H1 (cell line): Measurements from ENCODE around the gene RNU7-1. TPM values are rescaled to one million over a fixed set of nuclear protein-coding genes. Genes with fewer than 3 reads are reported as not detected.

Source experiments
- CTCF ChIA-PET: fragments of 300-600 bp; sonication (Branson Sonifier 250); formaldehyde crosslinking; loops from one replicate; lab custom pipeline; 2021; ENCODE audit not compliant: partially characterized antibody; lab: Charles Lee
- POLR2A ChIA-PET: fragments of 300-600 bp; sonication (Branson Sonifier 250); formaldehyde crosslinking; loops from one replicate; lab custom pipeline; 2021; ENCODE audit warnings: inconsistent platforms; ENCODE audit not compliant: partially characterized antibody; lab: Charles Lee
- DNase-seq, 2 experiments: peaks; one replicate each; pipeline versions ENCODE4 v3.0.0 to v3.0.0-alpha.2; 2010 to 2022; ENCODE audit warnings: low spot score in 2 of 2, low read depth in 1 of 2, mixed read lengths in 1 of 2
- FAIRE-seq: peaks from 2 replicates; lab custom pipeline; 2011; peaks lifted over from hg19 to GRCh38; lab: Jason Lieb, UNC
- H2AFZ ChIP-seq: 2 replicates; pipeline ENCODE4 v1.8.1; 2012; ENCODE audit warnings: low read length, inconsistent platforms
- H2AK5ac ChIP-seq: 2 replicates; pipeline ENCODE4 v1.6.1; 2013; ENCODE audit warnings: low read depth, low read length
- H2BK120ac ChIP-seq: replicated peaks from 2 replicates; pipeline ENCODE3; 2013; ENCODE audit warnings: low read depth, low read length, inconsistent platforms
- H2BK12ac ChIP-seq: 2 replicates; pipeline ENCODE4 v1.6.1; 2013; ENCODE audit warnings: low read depth, low read length
- H2BK15ac ChIP-seq: 2 replicates; pipeline ENCODE4 v1.6.1; 2013; ENCODE audit warnings: low read length
- H2BK20ac ChIP-seq: 2 replicates; pipeline ENCODE4 v1.6.1; 2013; ENCODE audit warnings: low read length
- H2BK5ac ChIP-seq: 2 replicates; pipeline ENCODE4 v1.6.1; 2013; ENCODE audit warnings: low read depth, low read length
- H3K14ac ChIP-seq: 2 replicates; pipeline ENCODE4 v1.6.1; 2013; ENCODE audit warnings: inconsistent platforms; ENCODE audit not compliant: insufficient read length
- H3K18ac ChIP-seq: 2 replicates; pipeline ENCODE4 v1.6.1; 2013; ENCODE audit warnings: low read length; ENCODE audit errors: extremely low read depth
- H3K23ac ChIP-seq: 2 replicates; pipeline ENCODE4 v1.6.1; 2013; ENCODE audit warnings: inconsistent platforms; ENCODE audit not compliant: insufficient read length
- H3K23me2 ChIP-seq: 2 replicates; pipeline ENCODE4 v1.6.1; 2013; ENCODE audit warnings: low read depth, low read length
- H3K27ac ChIP-seq: 2 replicates; pipeline ENCODE4 v1.6.1; 2011; ENCODE audit warnings: low read depth, low read length, inconsistent platforms
- H3K27me3 ChIP-seq, 4 experiments: replicated peaks in 1 of 4; 1 replicate in 1 of 4; 2 replicates in 3 of 4; pipeline versions ENCODE4 v1.6.1 to v1.8.1; 2011 to 2013; ENCODE audit warnings: low read length in 3 of 4, mild to moderate bottlenecking in 3 of 4, inconsistent platforms in 2 of 4, mixed read lengths in 2 of 4, moderate library complexity in 1 of 4; ENCODE audit not compliant: control insufficient read depth in 3 of 4, insufficient read depth in 3 of 4; ENCODE audit errors: extremely low read depth in 1 of 4
- H3K36me3 ChIP-seq, 4 experiments: 2 replicates each; pipeline versions ENCODE4 v1.6.1 to v1.8.1; 2011 to 2013; ENCODE audit warnings: mild to moderate bottlenecking in 4 of 4, low read length in 3 of 4, moderate library complexity in 2 of 4, control low read depth in 1 of 4, inconsistent platforms in 1 of 4; ENCODE audit not compliant: insufficient read depth in 4 of 4, control insufficient read depth in 2 of 4
- H3K4ac ChIP-seq: replicated peaks from 2 replicates; pipeline ENCODE3; 2013; ENCODE audit warnings: low read length, low read depth, mixed read lengths, inconsistent platforms; ENCODE audit not compliant: insufficient read length
- H3K4me1 ChIP-seq, 4 experiments: replicated peaks in 1 of 4; 1 replicate in 1 of 4; 2 replicates in 3 of 4; pipeline versions ENCODE4 v1.6.1 to v1.8.1; 2011 to 2013; ENCODE audit warnings: low read length in 3 of 4, inconsistent platforms in 2 of 4, mixed read lengths in 1 of 4; ENCODE audit not compliant: insufficient read depth in 4 of 4, control insufficient read depth in 3 of 4
- H3K4me2 ChIP-seq, 2 experiments: 2 replicates each; pipeline versions ENCODE4 v1.6.1 to v1.8.1; 2011 to 2013; ENCODE audit warnings: low read depth in 2 of 2, low read length in 2 of 2, control low read depth in 1 of 2, inconsistent platforms in 1 of 2, mild to moderate bottlenecking in 1 of 2; ENCODE audit not compliant: insufficient read depth in 1 of 2
- H3K4me3 ChIP-seq, 4 experiments: fragments of 200-600, 300-600 bp in 1 of 4; sonication (generic), shearing (Covaris generic), sonication (Bioruptor Twin) in 1 of 4; 2 replicates each; pipeline versions ENCODE4 v1.5.1 to v1.8.1; 2011 to 2016; ENCODE audit warnings: low read length in 4 of 4, low read depth in 3 of 4, control low read depth in 2 of 4, inconsistent platforms in 2 of 4, mild to moderate bottlenecking in 2 of 4, mixed read lengths in 1 of 4, moderate library complexity in 1 of 4; ENCODE audit not compliant: insufficient read depth in 2 of 4; ENCODE audit errors: extremely low read depth in 1 of 4
- H3K56ac ChIP-seq: replicated peaks from 2 replicates; pipeline ENCODE3; 2013; ENCODE audit warnings: low read depth, mild to moderate bottlenecking, mixed read lengths, low read length, inconsistent platforms; ENCODE audit not compliant: insufficient read length
- H3K79me1 ChIP-seq: 2 replicates; pipeline ENCODE4 v1.6.1; 2013; ENCODE audit warnings: low read depth, low read length, control low read depth
- H3K79me2 ChIP-seq, 2 experiments: 2 replicates each; pipeline versions ENCODE4 v1.6.1 to v1.8.1; 2012 to 2013; ENCODE audit warnings: low read length in 2 of 2, mild to moderate bottlenecking in 2 of 2, inconsistent platforms in 1 of 2; ENCODE audit not compliant: insufficient read depth in 2 of 2, control insufficient read depth in 1 of 2
- H3K9ac ChIP-seq, 4 experiments: replicated peaks in 1 of 4; 1 replicate in 1 of 4; 2 replicates in 3 of 4; pipeline versions ENCODE4 v1.6.1 to v1.8.1; 2011 to 2013; ENCODE audit warnings: low read depth in 3 of 4, low read length in 3 of 4, control low read depth in 2 of 4, mild to moderate bottlenecking in 2 of 4, moderate library complexity in 2 of 4, inconsistent platforms in 1 of 4; ENCODE audit errors: extremely low read depth in 1 of 4
- H3K9me3 ChIP-seq, 2 experiments: 2 replicates each; pipeline versions ENCODE4 v1.6.1 to v1.8.1; 2012 to 2013; ENCODE audit warnings: mild to moderate bottlenecking in 2 of 2, moderate library complexity in 2 of 2, control low read depth in 1 of 2, inconsistent platforms in 1 of 2, low read depth in 1 of 2, low read length in 1 of 2, mixed read lengths in 1 of 2; ENCODE audit not compliant: insufficient read depth in 2 of 2
- H4K20me1 ChIP-seq, 2 experiments: replicated peaks in 1 of 2; 2 replicates each; pipeline versions ENCODE3 to v1.8.1; 2011 to 2013; ENCODE audit warnings: inconsistent platforms in 2 of 2, low read length in 2 of 2, mild to moderate bottlenecking in 1 of 2; ENCODE audit not compliant: insufficient read depth in 2 of 2, control insufficient read depth in 1 of 2
- H4K5ac ChIP-seq: 2 replicates; pipeline ENCODE4 v1.6.1; 2013; ENCODE audit warnings: low read length, low read depth, mixed read lengths, inconsistent platforms; ENCODE audit not compliant: insufficient read length
- H4K8ac ChIP-seq: 2 replicates; pipeline ENCODE4 v1.8.0; 2013; ENCODE audit warnings: mild to moderate bottlenecking, moderate library complexity, low read length, inconsistent platforms; ENCODE audit not compliant: insufficient read depth; ENCODE audit errors: extremely low read depth
- H4K91ac ChIP-seq: replicated peaks from 2 replicates; pipeline ENCODE3; 2013; ENCODE audit warnings: low read length, mixed read lengths, inconsistent platforms; ENCODE audit not compliant: insufficient read length
- KDM5A ChIP-seq: fragments of 200-600 bp; IDR thresholded peaks from 2 replicates; pipeline ENCODE4 v1.7.1; 2012; ENCODE audit warnings: mild to moderate bottlenecking, low read length, inconsistent platforms, mixed read lengths
- WGBS, 2 experiments: shearing (Covaris generic) in 1 of 2; methylation state at CpG; one replicate each; pipeline versions ENCODE4 v1.1.6 to v1.1.7; 2013 to 2015; ENCODE audit warnings: low lambda C conversion rate in 2 of 2, mixed read lengths in 2 of 2, inconsistent platforms in 1 of 2, low coverage in 1 of 2, missing lambda C conversion rate in 1 of 2; ENCODE audit not compliant: insufficient replicate concordance in 2 of 2, insufficient coverage in 1 of 2, insufficient read length in 1 of 2; ENCODE audit errors: extremely low coverage in 1 of 2, missing lambda C conversion rate in 1 of 2; 5-methylcytosine and 5-hydroxymethylcytosine counted together
- polyA plus RNA-seq, 7 experiments: library from polyadenylated mRNA; depleted of rRNA in 3 of 7; stranded (reverse) in 5 of 7; unstranded in 2 of 7; fragments of >200 nt in 5 of 7; fragments of 200-250 nt in 2 of 7; gene quantifications; 1 replicate in 5 of 7; 2 replicates in 1 of 7; 4 replicates in 1 of 7; pipeline versions ENCODE4 v1.2.1 to v1.2.3, GENCODE V29; 2011 to 2013; ENCODE audit warnings: missing spikeins in 2 of 7, mixed read lengths in 2 of 7
- total RNA-seq: library from RNA; stranded (reverse); fragmentation: NEBNext Ultra II Directional; extraction: Animal tissue kit (Norgen Biotek cat#: 25700); gene quantifications from 2 replicates; pipeline ENCODE4 v1.2.1, GENCODE V29; 2021

RNU7-1 gene
- total and polyA plus RNA-seq, 2 of the 8 experiments (the other 6 are each of a cell fraction or from before 2014, with no cell fraction given) = not detected

DNA sequence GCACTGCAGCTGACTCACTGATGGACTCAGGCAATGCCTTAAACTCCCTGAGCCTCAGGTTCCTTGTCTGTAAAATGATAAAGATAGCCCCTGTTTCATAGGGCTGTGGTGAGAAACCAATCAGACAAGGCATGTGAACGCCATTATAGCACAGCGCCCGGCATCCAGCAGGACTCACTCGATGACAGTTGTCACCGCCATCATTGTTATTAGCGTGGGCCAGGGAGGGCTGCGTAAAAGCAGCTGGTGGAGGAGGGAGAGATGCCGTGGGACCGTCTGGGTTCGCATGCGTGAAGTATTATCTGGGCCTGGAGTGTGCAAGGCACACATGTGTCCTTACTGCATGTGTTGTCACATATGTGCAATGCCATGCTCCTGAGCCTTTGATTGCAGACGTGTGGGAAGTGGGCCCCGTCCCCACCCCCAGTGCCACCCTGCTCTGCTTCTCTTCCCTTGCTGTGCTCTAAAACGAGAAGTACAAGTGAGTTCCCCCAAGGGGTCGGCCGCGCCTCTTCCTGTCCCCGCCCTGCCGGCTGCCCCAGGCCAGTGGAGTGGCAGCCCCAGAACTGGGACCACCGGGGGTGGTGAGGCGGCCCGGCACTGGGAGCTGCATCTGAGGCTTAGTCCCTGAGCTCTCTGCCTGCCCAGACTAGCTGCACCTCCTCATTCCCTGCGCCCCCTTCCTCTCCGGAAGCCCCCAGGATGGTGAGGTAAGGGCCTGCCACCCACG lies 7.4 kb downstream of the RNU7-1 start, which contains the start of gene PTPN6:
Gene PTPN6 (plus strand): TSS at position 546 of the 730 bp plus-strand sequence. CDS start 157 bp downstream, at position 703.
- CTCF ChIA-PET = interaction anchor here (0.8 to 8.6 kb wide), 7 partner anchors 10 to 190 kb away, joined by 3 to 277 read pairs (median 3); no protein-coding TSS in a partner anchor
- no peak for TF ChIP-seq KDM5A

More for the DNA sequence above, 7.4 kb downstream of the RNU7-1 start, which contains the start of gene PTPN6:
- Histone ChIP-seq H3K79me2 (no peaks in the 10 kb centered on the region; a peak in 1 of 4 replicates), H2BK15ac (peak within 1 kb of the TSS; percentile 46; the same call in 1 of the 2 replicates), H2BK12ac (0 out of 2 replicates have a peak within 1 kb of the TSS, but pooled peaks have one; percentile 17), H3K27me3 (no peaks in the 10 kb centered on the region), H3K56ac (no peak within 1 kb of the TSS), H3K18ac (no peak within 1 kb of the TSS; the same call in 1 of the 2 replicates), H2BK120ac (no peak within 1 kb of the TSS), H4K8ac (0 out of 2 replicates have a peak within 1 kb of the TSS, but pooled peaks have one; percentile 14), H3K36me3 (no peaks in the 10 kb centered on the region), H4K5ac (no peak within 1 kb of the TSS), H3K23ac (no peak within 1 kb of the TSS), H3K27ac (no peak within 1 kb of the TSS; the same call in 1 of the 2 replicates), H3K9ac (no peak within 1 kb of the TSS), H3K79me1 (peaks cover 5% of the 10 kb centered on the region), H2BK5ac (peak within 1 kb of the TSS; percentile 52), H3K4me3 (no peak within 1 kb of the TSS), H4K91ac (no peak within 1 kb of the TSS), H4K20me1 (no peaks in the 10 kb centered on the region), H3K23me2 (peaks cover 6% of the 10 kb centered on the region), H2BK20ac (no peak within 1 kb of the TSS), H3K14ac (no peak within 1 kb of the TSS), H2AFZ (no peak within 1 kb of the TSS), H3K4ac (peak within 1 kb of the TSS; percentile 48), H2AK5ac (peak within 1 kb of the TSS; percentile 60; the same call in 1 of the 2 replicates), H3K4me2 (no peak within 1 kb of the TSS), H3K4me1 (peaks cover 0 to 21% (median 11%) of the 10 kb centered on the region in 4 experiments; a peak in 6 of 7 replicates), H3K9me3 (no peaks in the 10 kb centered on the region)
- DNase-seq = no peak
- POLR2A ChIA-PET = interaction anchor here (2.2 to 44.0 kb wide), 5 partner anchors 8 to 82 kb away, joined by 8 to 1596 read pairs (median 21); partner anchors contain the start of genes ATN1, C12orf57, EMG1 and ENO2
- 85% methylated on average over 25 of the region's 25 CpGs; no CpG with 5 or more reads in 1 of the 2 experiments for WGBS, 2 experiments
- no peak for FAIRE-seq
